ENCODE results near the gene APLP1.

DNA sequence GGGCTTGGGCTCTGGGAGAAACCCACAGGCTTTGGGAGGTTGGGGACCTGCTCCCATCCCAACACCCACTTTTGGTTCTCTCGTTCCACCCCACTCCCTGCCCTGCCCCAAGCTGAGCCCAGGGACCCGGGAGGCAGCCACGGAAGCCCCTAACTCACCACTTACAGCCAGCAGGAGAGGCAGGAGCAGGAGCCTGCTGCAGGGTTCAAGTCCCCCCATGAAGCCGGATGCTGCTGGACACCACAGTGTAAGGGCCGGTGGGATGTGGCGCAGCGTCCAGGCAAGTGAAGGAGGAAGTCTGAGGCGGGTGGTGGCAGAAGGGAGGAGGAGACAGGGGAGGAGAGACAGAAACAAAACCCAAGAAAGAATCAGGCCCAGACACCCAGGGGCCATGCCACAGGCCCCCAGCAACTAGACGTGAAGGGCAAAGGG, 39.7 kb downstream of the APLP1 start, which contains the start of gene TYROBP:
- TF ChIP-seq EZH2phosphoT487 (IDR thresholded peaks at IDR 0.05; ENCODE audit: insufficient read depth, low read depth) (no peak), EZH2 (IDR thresholded peaks at IDR 0.05; ENCODE audit: insufficient read depth, poor library complexity, severe bottlenecking) (no peak)

Data from GM23248 (cell line).